Measurements from ENCODE around the gene GREM1.

DNA sequence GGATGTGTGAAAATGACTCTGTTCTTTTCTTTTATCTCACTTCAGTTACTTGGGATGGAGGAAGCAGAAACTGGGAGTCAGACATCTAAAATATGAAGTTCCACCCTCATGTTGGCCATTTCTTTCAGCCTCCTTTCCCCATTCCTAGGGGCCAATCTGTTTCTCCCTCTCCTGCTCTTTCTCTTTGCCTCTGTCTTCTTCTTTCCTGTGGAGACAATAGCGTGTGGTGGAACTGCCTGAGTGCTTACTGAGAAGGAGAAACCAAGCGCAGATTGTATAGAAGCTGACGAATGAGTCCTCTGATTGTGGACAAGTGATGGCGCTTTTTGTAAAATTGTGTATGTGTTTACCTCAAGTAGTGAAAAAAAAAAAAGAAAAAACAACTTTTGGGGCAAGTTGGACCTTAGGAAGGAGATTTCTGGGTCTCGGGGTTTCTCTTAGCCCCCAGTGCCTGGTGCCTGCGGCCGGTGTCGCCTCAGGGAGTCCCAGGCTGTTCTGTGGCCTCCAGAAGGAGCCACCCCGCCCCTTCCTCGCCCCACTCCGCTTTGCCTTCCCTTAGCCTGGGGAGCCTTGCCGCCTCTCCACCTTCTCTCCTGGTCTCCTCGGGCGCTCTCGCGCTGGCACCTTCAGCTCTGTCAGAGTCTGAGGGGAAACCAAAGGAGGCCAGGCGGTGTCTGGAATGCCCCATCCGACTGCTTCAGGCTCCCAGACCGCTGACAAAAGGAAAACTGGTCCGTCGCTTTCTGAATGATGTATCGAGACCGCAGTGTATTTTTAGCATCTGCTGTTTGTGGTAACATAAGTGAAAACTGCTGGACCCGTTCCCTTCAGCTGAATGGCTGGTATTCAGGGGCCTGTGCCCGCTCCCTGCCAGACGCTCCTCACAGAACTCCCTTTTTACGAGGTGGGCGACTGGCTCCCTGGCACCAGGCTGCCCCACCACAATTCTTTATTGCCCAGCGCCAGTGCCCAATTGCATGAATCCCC, 46.2 kb upstream of the GREM1 start:
- no peak for TF ChIP-seq CTCF (IDR thresholded peaks at IDR 0.05)
- TF ChIP-seq POLR2AphosphoS5 (IDR thresholded peaks at IDR 0.05): no peak
